RWPE2 (cell line): ENCODE measurements around the gene FRRS1.

ENCODE experiments used
- ATAC-seq: fragments of 200-7000 bp; cut with Tn5 transposase; 3 replicates; pipeline ENCODE4 v1.9.1; 2021; ENCODE audit warnings: low read depth
- DNase-seq: peaks from one replicate; pipeline ENCODE4 v3.0.0-alpha.2; 2020; ENCODE audit warnings: low spot score
- H3K27ac ChIP-seq: fragments of 450-650 bp; 2 replicates; pipeline ENCODE4 v1.5.1; 2017; ENCODE audit warnings: mild to moderate bottlenecking; ENCODE audit not compliant: poor library complexity, severe bottlenecking
- H3K27me3 ChIP-seq: fragments of 250-450 bp; sonication (Bioruptor Pico); 2 replicates; pipeline ENCODE4 v1.5.1; 2021; ENCODE audit warnings: mild to moderate bottlenecking, moderate library complexity; ENCODE audit not compliant: insufficient read depth, poor library complexity, severe bottlenecking
- H3K36me3 ChIP-seq: fragments of 250-450 bp; sonication (Bioruptor Pico); 2 replicates; pipeline ENCODE4 v1.5.1; 2020; ENCODE audit warnings: low read depth, mild to moderate bottlenecking, moderate library complexity
- H3K4me1 ChIP-seq: fragments of 250-450 bp; sonication (Bioruptor Pico); 2 replicates; pipeline ENCODE4 v1.5.1; 2021; ENCODE audit warnings: mild to moderate bottlenecking, moderate library complexity; ENCODE audit not compliant: insufficient read depth, poor library complexity, severe bottlenecking
- H3K4me3 ChIP-seq: fragments of 250-450 bp; sonication (Bioruptor Pico); 2 replicates; pipeline ENCODE4 v1.5.1; 2021; ENCODE audit warnings: mild to moderate bottlenecking, moderate library complexity; ENCODE audit not compliant: severe bottlenecking
- H3K9me3 ChIP-seq: fragments of 250-450 bp; sonication (Bioruptor Pico); 2 replicates; pipeline ENCODE4 v1.5.1; 2021; ENCODE audit warnings: mild to moderate bottlenecking, moderate library complexity; ENCODE audit not compliant: severe bottlenecking
- TF ChIP-seq, protein P1 (sequence below): fragments of 450-650 bp; IDR thresholded peaks from one replicate; pipeline ENCODE4 v1.5.1; 2017; ENCODE audit warnings: mild to moderate bottlenecking, moderate library complexity; ENCODE audit not compliant: poor library complexity, severe bottlenecking

FRRS1 gene

DNA sequence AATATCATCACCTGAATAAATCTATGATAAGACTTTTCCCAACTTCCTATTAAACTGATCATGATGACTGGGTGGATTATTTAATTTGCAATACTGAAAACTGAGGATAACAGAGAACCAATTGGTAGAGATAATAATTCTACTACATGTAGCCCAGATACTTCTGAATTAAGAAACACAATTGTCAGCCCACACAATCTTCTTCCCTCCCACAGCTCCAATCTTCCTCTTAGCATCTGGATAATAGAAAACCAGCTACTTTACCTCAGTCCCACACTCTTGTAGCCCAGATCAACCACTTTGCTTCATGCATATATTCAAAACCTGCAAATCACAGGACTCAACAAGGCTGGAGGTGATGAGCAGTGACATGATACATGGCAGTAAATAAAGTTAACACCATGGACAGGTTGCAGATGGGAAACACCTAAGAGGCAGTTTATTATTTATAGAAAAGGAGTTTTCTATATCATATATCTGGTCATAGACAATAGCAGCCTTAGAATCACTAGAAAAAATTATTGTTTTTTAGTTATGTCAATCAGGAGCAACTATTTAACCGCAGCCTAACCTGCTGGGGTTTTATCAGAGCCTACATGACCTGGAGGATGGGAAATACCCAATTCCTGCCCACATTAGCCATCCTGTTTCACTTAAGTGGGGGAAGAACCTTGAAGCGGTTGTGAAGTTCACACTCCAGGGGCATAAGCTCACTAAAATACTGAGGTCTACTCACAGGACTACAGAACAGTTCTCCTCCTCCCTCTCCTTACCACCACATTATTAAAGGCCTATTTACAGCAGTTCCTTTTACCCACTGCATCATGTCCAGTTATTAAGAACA lies 16.7 kb downstream of the FRRS1 start:
- DNase-seq (no peak), ATAC-seq (no peak)
- Histone ChIP-seq H3K4me1 (no peaks in the 10 kb centered on the region), H3K27me3 (no peaks in the 10 kb centered on the region), H3K9me3 (no peaks in the 10 kb centered on the region), H3K27ac (no peak overlapping the region), H3K36me3 (no peaks in the 10 kb centered on the region), H3K4me3 (no peak overlapping the region)
- TF ChIP-seq, protein P1, sequence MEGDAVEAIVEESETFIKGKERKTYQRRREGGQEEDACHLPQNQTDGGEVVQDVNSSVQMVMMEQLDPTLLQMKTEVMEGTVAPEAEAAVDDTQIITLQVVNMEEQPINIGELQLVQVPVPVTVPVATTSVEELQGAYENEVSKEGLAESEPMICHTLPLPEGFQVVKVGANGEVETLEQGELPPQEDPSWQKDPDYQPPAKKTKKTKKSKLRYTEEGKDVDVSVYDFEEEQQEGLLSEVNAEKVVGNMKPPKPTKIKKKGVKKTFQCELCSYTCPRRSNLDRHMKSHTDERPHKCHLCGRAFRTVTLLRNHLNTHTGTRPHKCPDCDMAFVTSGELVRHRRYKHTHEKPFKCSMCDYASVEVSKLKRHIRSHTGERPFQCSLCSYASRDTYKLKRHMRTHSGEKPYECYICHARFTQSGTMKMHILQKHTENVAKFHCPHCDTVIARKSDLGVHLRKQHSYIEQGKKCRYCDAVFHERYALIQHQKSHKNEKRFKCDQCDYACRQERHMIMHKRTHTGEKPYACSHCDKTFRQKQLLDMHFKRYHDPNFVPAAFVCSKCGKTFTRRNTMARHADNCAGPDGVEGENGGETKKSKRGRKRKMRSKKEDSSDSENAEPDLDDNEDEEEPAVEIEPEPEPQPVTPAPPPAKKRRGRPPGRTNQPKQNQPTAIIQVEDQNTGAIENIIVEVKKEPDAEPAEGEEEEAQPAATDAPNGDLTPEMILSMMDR = no peak

DNA sequence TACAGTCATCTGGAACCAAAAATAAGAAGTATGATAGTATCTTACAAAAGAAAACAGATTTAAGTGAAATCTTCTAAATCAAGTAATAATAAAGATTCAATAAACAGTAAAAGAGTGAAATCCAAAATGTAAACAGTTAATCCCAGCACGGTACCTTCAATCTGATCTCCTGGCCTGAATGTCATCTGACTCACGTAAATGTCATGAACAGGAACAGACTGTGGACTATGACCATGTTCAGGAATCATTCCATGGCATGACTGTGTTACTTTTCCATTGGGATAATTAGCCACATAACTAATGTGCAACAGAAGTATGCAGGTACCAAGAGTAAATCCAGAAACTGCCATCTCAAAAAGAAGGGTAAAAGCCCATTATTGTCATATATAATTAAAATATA lies 18.0 kb downstream of the FRRS1 start:
- ATAC-seq (no peak; the same call in 2 of the 3 replicates), DNase-seq (no peak)
- TF ChIP-seq, protein P1 = no peak

DNA sequence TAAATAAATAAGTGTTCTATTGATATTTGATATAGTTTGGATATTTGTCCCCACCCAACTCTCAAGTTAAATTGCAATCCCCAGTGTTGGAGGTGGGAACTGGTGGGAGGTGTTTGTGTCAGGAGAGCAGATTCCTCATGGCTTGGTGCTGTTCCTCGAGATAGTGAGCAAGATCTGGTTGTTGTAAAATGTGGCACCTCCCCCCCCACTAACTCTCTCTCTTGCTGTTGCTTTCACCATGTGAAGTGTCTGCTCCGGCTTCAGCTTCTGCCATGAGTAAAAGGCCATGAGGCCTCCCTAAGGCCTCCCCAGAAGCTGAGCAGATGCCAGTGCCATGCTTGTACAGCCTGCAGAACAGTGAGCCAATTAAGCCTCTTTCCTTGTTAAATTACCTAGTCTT lies 20.8 kb downstream of the FRRS1 start:
- no peak overlapping the region for H3K4me3 ChIP-seq
- TF ChIP-seq, protein P1 = no peak
- no peak overlapping the region for H3K27ac ChIP-seq
- no peaks in the 10 kb centered on the region for H3K36me3 ChIP-seq
- no peaks in the 10 kb centered on the region for H3K9me3 ChIP-seq
- no peaks in the 10 kb centered on the region for H3K4me1 ChIP-seq
- DNase-seq = no peak
- H3K27me3 ChIP-seq = no peaks in the 10 kb centered on the region
- ATAC-seq = no peak

More for the DNA sequence above, 18.0 kb downstream of the FRRS1 start:
- Histone ChIP-seq H3K36me3 (no peaks in the 10 kb centered on the region), H3K27ac (no peak overlapping the region), H3K4me3 (no peak overlapping the region), H3K27me3 (no peaks in the 10 kb centered on the region), H3K4me1 (no peaks in the 10 kb centered on the region), H3K9me3 (no peaks in the 10 kb centered on the region)

DNA sequence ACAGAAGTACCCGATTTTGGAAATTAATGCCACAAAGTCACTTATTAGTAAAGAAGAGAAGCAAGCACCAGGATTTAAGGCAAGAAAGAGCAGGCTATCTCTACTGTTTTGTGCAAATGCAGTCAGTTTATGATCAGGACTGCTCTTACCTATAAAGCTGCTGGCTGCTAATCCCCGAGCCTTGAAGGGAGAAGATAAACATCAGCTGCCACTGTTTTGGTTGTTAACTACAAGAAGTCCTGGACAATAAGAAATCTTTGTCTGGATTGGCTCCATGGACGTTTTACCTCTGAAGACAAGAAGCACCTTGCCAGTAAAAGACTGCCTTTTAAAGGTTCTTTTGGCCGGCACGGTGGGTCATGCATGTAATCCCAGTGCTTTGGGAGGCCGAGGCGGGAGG lies 21.4 kb downstream of the FRRS1 start:
- no peaks in the 10 kb centered on the region for H3K9me3 ChIP-seq
- ATAC-seq = no peak
- DNase-seq = no peak
- H3K27me3 ChIP-seq = no peaks in the 10 kb centered on the region
- H3K27ac ChIP-seq = no peak overlapping the region
- H3K4me1 ChIP-seq = no peaks in the 10 kb centered on the region
- TF ChIP-seq, protein P1 = no peak
- 0 out of 2 replicates have a peak, but pooled peaks cover 4% of the 10 kb centered on the region for H3K36me3 ChIP-seq
- no peak overlapping the region for H3K4me3 ChIP-seq

DNA sequence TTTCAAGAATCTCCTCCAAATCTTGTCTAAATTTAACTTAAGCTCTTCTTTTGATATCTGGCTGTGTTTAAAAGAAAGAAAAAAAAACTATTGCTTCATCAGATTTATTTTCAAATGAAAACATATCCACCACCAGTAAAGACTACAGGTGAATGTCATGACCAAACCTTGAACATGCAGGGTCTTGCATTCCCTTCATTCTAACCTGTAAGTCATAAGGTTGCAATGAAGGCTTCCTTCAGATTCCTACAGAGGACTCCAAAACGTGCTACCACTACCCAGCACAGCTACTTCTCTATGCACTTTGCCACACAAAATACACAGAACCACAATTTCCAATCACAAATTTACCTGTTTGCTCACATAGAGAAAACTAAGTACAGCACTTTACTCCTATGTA lies 26.3 kb downstream of the FRRS1 start:
- no peak for ATAC-seq
- DNase-seq = no peak
- Histone ChIP-seq H3K36me3 (0 out of 2 replicates have a peak, but pooled peaks cover 4% of the 10 kb centered on the region), H3K4me1 (no peaks in the 10 kb centered on the region), H3K9me3 (no peaks in the 10 kb centered on the region), H3K4me3 (no peak overlapping the region), H3K27ac (no peak overlapping the region), H3K27me3 (no peaks in the 10 kb centered on the region)
- TF ChIP-seq, protein P1 = no peak
